Effector memory CD4-positive, alpha-beta T cell (primary cell): ENCODE data around the gene FBXL17.

Experiments used
- DNase-seq, 3 donors: peaks; one replicate each; pipeline ENCODE4 v3.0.0-alpha.2; 2020
- H3K27ac ChIP-seq: 2 replicates; pipeline ENCODE4 v1.7.0; 2013; ENCODE audit warnings: mild to moderate bottlenecking, low read length, moderate library complexity; ENCODE audit not compliant: insufficient read depth, poor library complexity, severe bottlenecking
- H3K27me3 ChIP-seq: replicated peaks from 2 replicates; pipeline ENCODE4 v1.7.0; 2013; ENCODE audit warnings: mild to moderate bottlenecking, low read length; ENCODE audit not compliant: insufficient read depth, control insufficient read depth, poor library complexity, severe bottlenecking
- H3K36me3 ChIP-seq: 2 replicates; pipeline ENCODE4 v1.7.0; 2013; ENCODE audit warnings: mild to moderate bottlenecking, low read length, moderate library complexity; ENCODE audit not compliant: control insufficient read depth, insufficient read depth
- H3K4me1 ChIP-seq: 2 replicates; pipeline ENCODE4 v1.7.0; 2013; ENCODE audit warnings: low read length, mild to moderate bottlenecking; ENCODE audit not compliant: control insufficient read depth, insufficient read depth, poor library complexity, severe bottlenecking
- H3K4me3 ChIP-seq: 2 replicates; pipeline ENCODE4 v1.7.0; 2013; ENCODE audit warnings: low read length, low read depth, mild to moderate bottlenecking; ENCODE audit not compliant: insufficient read depth, poor library complexity, severe bottlenecking
- H3K9me3 ChIP-seq: 2 replicates; pipeline ENCODE4 v1.7.0; 2013; ENCODE audit warnings: mild to moderate bottlenecking, low read length, moderate library complexity; ENCODE audit not compliant: control insufficient read depth

Gene FBXL17

GRCh38 chr5:108016101-108016500 is 365.8 kb downstream of the FBXL17 start:
- Histone ChIP-seq H3K4me1 (no peaks in the 10 kb centered on the region), H3K27me3 (no peaks in the 10 kb centered on the region), H3K9me3 (no peaks in the 10 kb centered on the region), H3K36me3 (no peaks in the 10 kb centered on the region), H3K27ac (no peak overlapping the region), H3K4me3 (no peak overlapping the region)
- DNase-seq = no peak

- Histone ChIP-seq H3K9me3 (no peaks in the 10 kb centered on the region), H3K36me3 (no peaks in the 10 kb centered on the region), H3K27me3 (no peaks in the 10 kb centered on the region), H3K4me3 (no peak overlapping the region), H3K27ac (no peak overlapping the region), H3K4me1 (peaks cover 4% of the 10 kb centered on the region)
- DNase-seq = no peak
Measured at GRCh38 chr5:108006791-108007190, 375.1 kb downstream of the FBXL17 start.

GRCh38 chr5:108003178-108003577 is 378.7 kb downstream of the FBXL17 start:
- Histone ChIP-seq H3K36me3 (no peaks in the 10 kb centered on the region), H3K9me3 (no peaks in the 10 kb centered on the region), H3K4me3 (no peak overlapping the region), H3K27ac (no peak overlapping the region), H3K4me1 (peaks cover 4% of the 10 kb centered on the region), H3K27me3 (no peaks in the 10 kb centered on the region)
- DNase-seq = no peak

- Histone ChIP-seq H3K9me3 (no peaks in the 10 kb centered on the region), H3K36me3 (no peaks in the 10 kb centered on the region), H3K27ac (no peak overlapping the region), H3K27me3 (no peaks in the 10 kb centered on the region), H3K4me1 (peaks cover 4% of the 10 kb centered on the region), H3K4me3 (no peak overlapping the region)
- DNase-seq = no peak
Measured at GRCh38 chr5:108001222-108001621, 380.7 kb downstream of the FBXL17 start.

- no peak overlapping the region for H3K4me3 ChIP-seq
- no peaks in the 10 kb centered on the region for H3K9me3 ChIP-seq
- no peak overlapping the region for H3K27ac ChIP-seq
- no peaks in the 10 kb centered on the region for H3K4me1 ChIP-seq
- H3K27me3 ChIP-seq = no peaks in the 10 kb centered on the region
- H3K36me3 ChIP-seq = no peaks in the 10 kb centered on the region
- no peak for DNase-seq
Measured at GRCh38 chr5:107997338-107997980, 384.4 kb downstream of the FBXL17 start.

GRCh38 chr5:107993341-107993740 is 388.6 kb downstream of the FBXL17 start:
- Histone ChIP-seq H3K4me3 (no peak overlapping the region), H3K36me3 (no peaks in the 10 kb centered on the region), H3K4me1 (no peaks in the 10 kb centered on the region), H3K27me3 (no peaks in the 10 kb centered on the region), H3K9me3 (no peaks in the 10 kb centered on the region), H3K27ac (no peak overlapping the region)
- no peak for DNase-seq

- no peaks in the 10 kb centered on the region for H3K9me3 ChIP-seq
- no peaks in the 10 kb centered on the region for H3K27me3 ChIP-seq
- no peak for DNase-seq
- H3K4me1 ChIP-seq = no peaks in the 10 kb centered on the region
- H3K36me3 ChIP-seq = no peaks in the 10 kb centered on the region
- H3K27ac ChIP-seq = no peak overlapping the region
- H3K4me3 ChIP-seq = no peak overlapping the region
Measured at GRCh38 chr5:107990881-107991810, 390.8 kb downstream of the FBXL17 start.

GRCh38 chr5:107985144-107985543 is 396.8 kb downstream of the FBXL17 start:
- H3K9me3 ChIP-seq = no peaks in the 10 kb centered on the region
- no peak overlapping the region for H3K4me3 ChIP-seq
- no peak for DNase-seq
- no peaks in the 10 kb centered on the region for H3K36me3 ChIP-seq
- H3K4me1 ChIP-seq = no peaks in the 10 kb centered on the region
- no peaks in the 10 kb centered on the region for H3K27me3 ChIP-seq
- no peak overlapping the region for H3K27ac ChIP-seq

GRCh38 chr5:107982703-107983425 is 399.0 kb downstream of the FBXL17 start:
- Histone ChIP-seq H3K4me3 (no peak overlapping the region), H3K4me1 (no peaks in the 10 kb centered on the region), H3K27me3 (no peaks in the 10 kb centered on the region), H3K36me3 (no peaks in the 10 kb centered on the region), H3K9me3 (no peaks in the 10 kb centered on the region), H3K27ac (no peak overlapping the region)
- DNase-seq = no peak
